SK-N-SH (cell line): ENCODE data around the gene JOSD1. TPM values are rescaled to one million over a fixed set of nuclear protein-coding genes. Genes with fewer than 3 reads are reported as not detected.
"Not testable (repeated sequence)": the region's sequence is repeated elsewhere in the genome, so short reads cannot be mapped to it uniquely, and the experiment has no call there.

Experiments
- CTCF ChIA-PET: fragments of 300-600, 350-600 bp; formaldehyde crosslinking; extraction: SDS; loops from one replicate; lab custom pipeline; 2021; lab: Yijun Ruan, JAX
- POLR2A ChIA-PET: fragments of 350-600 bp; sonication (Branson Sonifier 250); formaldehyde crosslinking; extraction: SDS; loops from one replicate; lab custom pipeline; 2020; ENCODE audit warnings: antibody characterized with exemption, inconsistent platforms; lab: Yijun Ruan, JAX
- DNase-seq: peaks from one replicate; pipeline ENCODE4 v3.0.0; 2012
- H2AFZ ChIP-seq: fragments of 200-600 bp; sonication (generic); 2 replicates; pipeline ENCODE4 v1.8.1; 2016; ENCODE audit warnings: antibody characterized with exemption, mild to moderate bottlenecking, low read depth
- H3F3A ChIP-seq: fragments of 200-600 bp; sonication (generic); replicated peaks from 2 replicates; pipeline ENCODE3; 2016; ENCODE audit warnings: antibody characterized with exemption, mild to moderate bottlenecking; ENCODE audit not compliant: insufficient read depth
- H3K27ac ChIP-seq, 2 experiments: fragments of 200-500 bp in 1 of 2; fragments of 200-600 bp in 1 of 2; sonication (Bioruptor generic) in 1 of 2; sonication (generic), shearing (Covaris generic) in 1 of 2; 2 replicates each; pipeline versions ENCODE4 v1.5.1 to v1.6.1; 2014 to 2016; ENCODE audit warnings: low read depth in 2 of 2, inconsistent platforms in 1 of 2, low read length in 1 of 2, mild to moderate bottlenecking in 1 of 2, mixed read lengths in 1 of 2
- H3K27me3 ChIP-seq: fragments of 200-600 bp; sonication (generic), shearing (Covaris generic); 2 replicates; pipeline ENCODE4 v1.6.1; 2016; ENCODE audit warnings: mixed run types; ENCODE audit not compliant: insufficient read depth
- H3K36me3 ChIP-seq, 2 experiments: fragments of 200-500 bp in 1 of 2; fragments of 200-600 bp in 1 of 2; sonication (Bioruptor generic) in 1 of 2; sonication (generic) in 1 of 2; replicated peaks in 1 of 2; 2 replicates each; pipeline versions ENCODE3 to v1.5.1; 2014 to 2016; ENCODE audit warnings: low read length in 1 of 2, mild to moderate bottlenecking in 1 of 2; ENCODE audit not compliant: insufficient read depth in 2 of 2, control insufficient read depth in 1 of 2
- H3K4me1 ChIP-seq, 2 experiments: fragments of 200-500 bp in 1 of 2; fragments of 200-600 bp in 1 of 2; sonication (Bioruptor generic) in 1 of 2; sonication (generic), shearing (Covaris generic) in 1 of 2; 2 replicates each; pipeline versions ENCODE4 v1.5.1 to v1.6.1; 2014 to 2016; ENCODE audit warnings: low read depth in 1 of 2, low read length in 1 of 2, mixed run types in 1 of 2; ENCODE audit not compliant: insufficient read depth in 2 of 2, control insufficient read depth in 1 of 2
- H3K4me2 ChIP-seq: fragments of 200-600 bp; sonication (generic), shearing (Covaris generic); 2 replicates; pipeline ENCODE4 v1.6.1; 2017; ENCODE audit warnings: mixed run types
- H3K4me3 ChIP-seq, 2 experiments: fragments of 200-500 bp in 1 of 2; fragments of 200-600 bp in 1 of 2; sonication (Bioruptor generic) in 1 of 2; sonication (generic), shearing (Covaris generic) in 1 of 2; 2 replicates each; pipeline versions ENCODE4 v1.5.1 to v1.8.1; 2014 to 2016; ENCODE audit warnings: low read depth in 2 of 2, inconsistent platforms in 1 of 2, low read length in 1 of 2, mild to moderate bottlenecking in 1 of 2, mixed read lengths in 1 of 2, moderate library complexity in 1 of 2
- H3K79me2 ChIP-seq: fragments of 200-600 bp; sonication (generic); 2 replicates; pipeline ENCODE4 v1.8.1; 2017; ENCODE audit warnings: mild to moderate bottlenecking; ENCODE audit not compliant: insufficient read depth
- H3K9ac ChIP-seq: fragments of 200-600 bp; sonication (generic); 2 replicates; pipeline ENCODE4 v1.6.1; 2017; ENCODE audit warnings: mixed run types
- H3K9me2 ChIP-seq: fragments of 200-600 bp; sonication (generic); 2 replicates; pipeline ENCODE4 v1.6.1; 2017; ENCODE audit warnings: mixed run types
- H3K9me3 ChIP-seq: fragments of 200-600 bp; sonication (generic); 2 replicates; pipeline ENCODE4 v1.6.1; 2017; ENCODE audit warnings: mixed run types, mild to moderate bottlenecking, moderate library complexity
- H4K20me1 ChIP-seq: fragments of 200-600 bp; sonication (generic); 2 replicates; pipeline ENCODE4 v1.6.1; 2017; ENCODE audit warnings: mild to moderate bottlenecking, mixed run types; ENCODE audit not compliant: insufficient read depth
- CTCF ChIP-seq: fragments of 200-600 bp; sonication (generic); IDR thresholded peaks from 2 replicates; pipeline ENCODE4 v1.6.1; 2017; ENCODE audit warnings: antibody characterized with exemption, mild to moderate bottlenecking, moderate library complexity
- EP300 ChIP-seq, 2 experiments: IDR thresholded peaks; 2 replicates each; pipeline versions ENCODE4 v1.4.0 to v1.6.1; 2012; ENCODE audit warnings: borderline replicate concordance in 1 of 2, low read depth in 1 of 2, low read length in 1 of 2
- EZH2phosphoT487 ChIP-seq: fragments of 200-600 bp; sonication (generic); IDR thresholded peaks from 2 replicates; pipeline ENCODE4 v1.6.1; 2017; ENCODE audit warnings: low read depth, mixed run types, mild to moderate bottlenecking, antibody characterized with exemption, moderate library complexity, borderline replicate concordance
- FOSL2 ChIP-seq: IDR thresholded peaks from 2 replicates; pipeline ENCODE4 v1.4.0; 2012; ENCODE audit warnings: low read depth, mild to moderate bottlenecking, moderate library complexity, borderline replicate concordance
- GABPA ChIP-seq: IDR thresholded peaks from 2 replicates; pipeline ENCODE4 v1.4.0; 2012; ENCODE audit warnings: low read depth, mild to moderate bottlenecking
- GATA2 ChIP-seq: sonication (generic); formaldehyde crosslinking; IDR thresholded peaks from 2 replicates; pipeline ENCODE4 v1.5.0; 2020; ENCODE audit warnings: mild to moderate bottlenecking, missing genetic modification reagents
- IRF3 ChIP-seq: fragments of 150-350 bp; IDR thresholded peaks from 2 replicates; pipeline ENCODE4 v1.6.1; 2016; ENCODE audit warnings: mild to moderate bottlenecking, low read depth, low read length
- JUND ChIP-seq: IDR thresholded peaks from 2 replicates; pipeline ENCODE4 v1.4.0; 2012
- MXI1 ChIP-seq: IDR thresholded peaks from 2 replicates; pipeline ENCODE4 v1.6.1; 2012; ENCODE audit warnings: mild to moderate bottlenecking, low read depth, low read length, improper control_type of control experiment
- NFIC ChIP-seq: IDR thresholded peaks from 2 replicates; pipeline ENCODE4 v1.4.0; 2012; ENCODE audit warnings: borderline replicate concordance
- NRF1 ChIP-seq: IDR thresholded peaks from 2 replicates; pipeline ENCODE4 v1.6.1; 2012; ENCODE audit warnings: low read depth, mild to moderate bottlenecking, low read length
- PBX3 ChIP-seq: IDR thresholded peaks from 2 replicates; pipeline ENCODE4; 2012
- POLR2AphosphoS5 ChIP-seq: IDR thresholded peaks from 2 replicates; pipeline ENCODE4 v1.6.1; 2012; ENCODE audit warnings: low read depth, low read length
- RFX5 ChIP-seq: IDR thresholded peaks from 2 replicates; pipeline ENCODE4 v1.6.1; 2012; ENCODE audit warnings: mild to moderate bottlenecking, improper control_type of control experiment, low read length
- RXRA ChIP-seq: IDR thresholded peaks from 2 replicates; pipeline ENCODE4 v1.4.0; 2012; ENCODE audit warnings: low read depth, mild to moderate bottlenecking, borderline replicate concordance
- TAF1 ChIP-seq: IDR thresholded peaks from 2 replicates; pipeline ENCODE4 v1.6.1; 2012; ENCODE audit warnings: low read depth, mild to moderate bottlenecking, low read length, moderate library complexity, borderline replicate concordance
- WGBS: methylation state at CpG from one replicate; pipeline ENCODE4 v1.1.6; 2017; ENCODE audit warnings: low lambda C conversion rate; 5-methylcytosine and 5-hydroxymethylcytosine counted together
- polyA plus RNA-seq, 3 experiments: library from polyadenylated mRNA; depleted of rRNA; stranded (reverse); fragments of >200 nt; gene quantifications; 2 replicates each; pipeline ENCODE4 v1.2.3, GENCODE V29; 2012

Gene JOSD1
- polyA plus RNA-seq, 1 of the 3 experiments (the other 2 are of a cell fraction) = 17.8 TPM

GRCh38 chr22:38645430-38645829, 55.3 kb downstream of the JOSD1 start:
- Histone ChIP-seq H3K9ac (no peak overlapping the region), H3K9me2 (no peaks in the 10 kb centered on the region), H3K27ac (no peak overlapping the region), H3K27me3 (no peaks in the 10 kb centered on the region), H3K4me1 (no peaks in the 10 kb centered on the region), H3K36me3 (no peaks in the 10 kb centered on the region), H3K4me2 (no peak overlapping the region), H3K79me2 (no peaks in the 10 kb centered on the region), H4K20me1 (no peaks in the 10 kb centered on the region), H2AFZ (no peak overlapping the region), H3F3A (no peaks in the 10 kb centered on the region), H3K4me3 (no peak overlapping the region), H3K9me3 (no peaks in the 10 kb centered on the region)
- ChIA-PET CTCF (no interaction called here), POLR2A (no interaction called here)
- TF ChIP-seq NFIC (no peak), EZH2phosphoT487 (no peak), FOSL2 (no peak), CTCF (no peak)
- WGBS = 81% methylated on average over 2 of the region's 6 CpGs
- no peak for DNase-seq

GRCh38 chr22:38644245-38644644, 56.5 kb downstream of the JOSD1 start:
- H3K36me3 ChIP-seq, H3K9ac ChIP-seq, H3K4me1 ChIP-seq, H3K4me3 ChIP-seq, H3K9me2 ChIP-seq, DNase-seq, H3K27ac ChIP-seq, H3K4me2 ChIP-seq, H2AFZ ChIP-seq, CTCF ChIA-PET, H3K9me3 ChIP-seq, H3F3A ChIP-seq, POLR2A ChIA-PET, H3K27me3 ChIP-seq, H4K20me1 ChIP-seq, H3K79me2 ChIP-seq: not testable (repeated sequence)
- 91% methylated on average over 5 of the region's 5 CpGs for WGBS

- 97% methylated on average over 13 of the region's 13 CpGs for WGBS
- Histone ChIP-seq H3K9ac (no peak overlapping the region), H2AFZ (no peak overlapping the region), H3K4me3 (no peak overlapping the region), H3K4me2 (no peak overlapping the region), H3K4me1 (no peaks in the 10 kb centered on the region), H3K79me2 (no peaks in the 10 kb centered on the region), H3K27me3 (no peaks in the 10 kb centered on the region), H3K36me3 (no peaks in the 10 kb centered on the region), H3K27ac (no peak overlapping the region), H3K9me3 (no peaks in the 10 kb centered on the region), H3K9me2 (no peaks in the 10 kb centered on the region), H4K20me1 (no peaks in the 10 kb centered on the region), H3F3A (no peaks in the 10 kb centered on the region)
- ChIA-PET CTCF (no interaction called here), POLR2A (no interaction called here)
- no peak for DNase-seq
- no peak for TF ChIP-seq CTCF
- TF ChIP-seq MXI1 = no peak
- TF ChIP-seq POLR2AphosphoS5 = no peak
- TF ChIP-seq EZH2phosphoT487 = no peak
- TF ChIP-seq PBX3 = no peak
- no peak for TF ChIP-seq NRF1
- no peak for TF ChIP-seq RXRA
- TF ChIP-seq EP300 (IDR thresholded peaks at IDR 0.05; ENCODE audit: borderline replicate concordance in 1 of 2, low read depth in 1 of 2, low read length in 1 of 2) = no peak
- TF ChIP-seq TAF1 = no peak
- no peak for TF ChIP-seq IRF3
- TF ChIP-seq JUND = no peak
- TF ChIP-seq RFX5 = no peak
- no peak for TF ChIP-seq GABPA
- TF ChIP-seq GATA2 (CRISPR knock-in tag) = no peak
These were observed 59.2 kb downstream of the JOSD1 start for GRCh38 chr22:38641476-38642040.
